ENCODE data around the gene XXYLT1.

XXYLT1 gene

DNA sequence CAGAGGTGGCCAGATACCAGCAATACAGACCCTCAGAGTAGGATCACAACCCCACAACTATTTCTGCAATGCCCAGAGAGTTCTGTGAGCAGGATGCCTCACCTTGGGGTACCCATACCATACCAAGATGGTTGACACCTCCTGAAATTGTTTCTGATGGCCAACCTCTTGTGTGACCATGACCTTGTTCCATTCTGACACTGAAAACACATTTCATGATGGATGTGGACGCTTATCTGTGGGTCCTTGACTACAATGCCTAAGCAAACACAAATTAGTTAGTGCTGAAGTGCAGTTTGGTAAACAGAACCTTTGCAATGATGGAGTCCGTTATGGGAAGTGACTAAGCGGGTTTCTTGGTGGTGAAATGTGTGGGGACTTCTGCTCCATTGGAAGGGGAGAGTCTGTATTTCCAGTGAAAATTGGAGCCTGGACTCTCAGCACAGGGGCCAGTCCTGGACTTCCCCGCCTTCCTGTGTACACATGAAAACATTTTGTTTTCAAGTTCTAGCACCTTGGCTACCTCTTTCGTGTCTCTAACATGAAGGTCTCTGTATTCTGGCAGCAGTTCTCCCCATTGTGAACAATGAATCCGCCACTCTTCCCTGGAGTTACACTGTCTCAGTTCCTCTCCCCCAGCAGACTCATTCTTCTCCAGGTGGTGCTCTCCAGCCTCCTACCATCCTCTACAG is 106.2 kb downstream of the XXYLT1 start:
- no peak for DNase-seq

DNA sequence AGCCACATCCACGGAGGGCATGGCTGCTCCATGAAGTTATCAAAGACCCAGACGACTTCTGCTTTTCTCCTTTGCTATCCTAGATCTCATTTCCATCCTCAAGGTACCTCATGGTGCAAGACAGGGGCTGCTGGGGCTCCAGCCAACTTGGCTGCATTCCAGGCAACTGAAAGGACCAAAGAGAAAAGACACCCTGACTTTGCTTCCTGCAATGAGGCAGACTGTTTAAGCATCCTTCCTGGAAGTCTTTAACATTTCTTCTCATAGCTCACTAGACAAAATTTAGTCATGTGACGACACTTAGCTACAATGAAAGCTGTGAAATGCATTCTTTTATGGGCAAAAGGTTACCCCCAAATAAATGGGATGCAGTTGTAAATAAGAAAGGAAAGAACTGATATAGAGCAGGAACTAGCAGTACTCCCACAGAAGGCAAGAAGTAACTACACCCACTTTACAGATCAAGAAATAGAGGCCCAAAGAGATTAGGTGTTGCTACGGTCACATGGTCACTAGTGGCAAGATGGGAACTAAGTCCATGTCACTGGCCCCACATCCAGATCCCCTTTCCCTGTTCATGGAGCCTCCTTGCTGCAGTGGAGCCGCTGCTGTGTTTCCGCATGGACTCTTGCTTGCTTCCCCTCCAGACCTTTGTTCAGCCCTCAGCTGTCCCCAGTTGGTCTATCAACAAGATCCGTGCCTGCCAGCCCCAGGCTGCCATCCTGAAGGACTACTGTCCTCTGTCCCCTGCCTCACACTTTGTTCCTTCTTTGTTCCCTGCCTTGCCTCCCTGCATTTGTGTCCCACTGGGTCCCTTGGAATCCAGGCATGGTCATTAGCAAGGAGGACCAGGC is 107.0 kb downstream of the XXYLT1 start:
- DNase-seq = no peak

DNA sequence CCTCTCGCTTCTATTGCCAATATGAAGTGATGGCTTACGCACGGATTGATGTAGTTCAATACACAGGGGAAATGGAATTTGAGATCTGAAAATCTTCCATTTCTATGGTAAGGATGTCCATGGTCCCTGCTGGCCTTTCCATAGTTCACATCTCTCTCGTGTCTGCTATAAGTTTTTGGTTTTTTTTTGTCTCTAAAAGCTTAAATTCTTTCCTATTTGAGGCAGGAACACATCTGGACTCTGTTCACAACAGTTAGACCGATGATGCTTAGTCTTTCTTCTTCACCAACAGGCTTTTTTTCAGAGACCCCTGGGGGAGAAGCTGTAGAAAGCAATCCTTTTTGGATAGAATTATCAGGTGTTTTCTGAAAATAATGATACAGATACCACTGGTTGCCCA is 108.1 kb downstream of the XXYLT1 start:
- DNase-seq = no peak

DNA sequence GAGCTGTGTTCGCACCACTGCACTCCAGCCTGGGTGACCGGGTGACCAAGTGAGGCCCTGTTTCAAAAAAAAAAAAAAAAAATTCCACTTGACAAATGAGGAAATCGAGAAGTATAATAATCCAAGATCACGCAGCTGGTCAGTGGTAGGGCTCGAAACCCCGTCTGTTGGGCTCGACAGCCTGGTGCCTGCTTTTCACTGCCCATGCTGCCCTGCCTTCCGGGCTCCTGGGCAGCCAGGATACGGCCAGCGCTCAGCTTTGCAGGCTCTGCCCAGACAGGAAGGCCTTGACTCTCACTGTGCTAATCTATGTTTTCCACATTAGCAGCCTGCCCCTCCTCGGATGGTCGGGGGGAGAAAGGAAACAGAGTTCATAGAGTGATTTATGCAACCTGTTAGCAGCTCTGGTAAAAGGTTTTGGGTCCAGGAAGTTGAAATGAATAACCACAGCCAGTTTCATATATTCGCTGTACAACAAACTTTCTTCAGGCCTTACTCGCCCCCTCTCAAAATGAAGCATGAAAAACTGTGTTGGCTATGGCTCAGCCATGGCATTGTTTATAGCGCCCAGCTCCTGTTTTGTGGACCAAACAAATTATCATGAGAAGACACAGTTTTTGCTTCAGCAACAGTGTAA is 108.8 kb downstream of the XXYLT1 start:
- peak; percentile 76 for DNase-seq

DNA sequence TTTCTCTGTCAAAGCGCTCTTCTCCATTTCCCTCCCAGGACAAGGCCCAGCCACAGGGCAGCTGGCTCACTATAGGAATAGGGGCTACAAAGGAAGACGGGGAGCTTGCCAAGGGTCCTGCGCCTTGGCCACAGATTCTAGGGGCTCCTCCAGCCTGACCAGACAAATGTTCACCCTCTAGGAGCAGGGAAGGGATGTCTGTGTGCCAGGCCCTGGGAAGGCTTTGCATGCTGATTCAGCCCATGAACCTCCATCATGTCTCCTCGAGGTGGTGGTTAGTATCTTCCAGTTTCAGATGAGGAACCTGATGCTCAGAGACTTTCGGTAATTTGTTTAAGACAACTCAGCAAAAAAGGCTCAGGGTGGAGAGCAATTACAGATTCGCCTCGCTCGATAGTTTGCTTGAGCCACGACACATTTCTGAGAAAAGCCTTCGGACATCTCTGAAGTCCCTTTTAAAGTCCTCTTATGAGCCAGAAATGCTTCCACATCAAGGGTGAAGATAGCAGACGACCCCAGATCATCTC is 110.0 kb downstream of the XXYLT1 start:
- DNase-seq = no peak

DNA sequence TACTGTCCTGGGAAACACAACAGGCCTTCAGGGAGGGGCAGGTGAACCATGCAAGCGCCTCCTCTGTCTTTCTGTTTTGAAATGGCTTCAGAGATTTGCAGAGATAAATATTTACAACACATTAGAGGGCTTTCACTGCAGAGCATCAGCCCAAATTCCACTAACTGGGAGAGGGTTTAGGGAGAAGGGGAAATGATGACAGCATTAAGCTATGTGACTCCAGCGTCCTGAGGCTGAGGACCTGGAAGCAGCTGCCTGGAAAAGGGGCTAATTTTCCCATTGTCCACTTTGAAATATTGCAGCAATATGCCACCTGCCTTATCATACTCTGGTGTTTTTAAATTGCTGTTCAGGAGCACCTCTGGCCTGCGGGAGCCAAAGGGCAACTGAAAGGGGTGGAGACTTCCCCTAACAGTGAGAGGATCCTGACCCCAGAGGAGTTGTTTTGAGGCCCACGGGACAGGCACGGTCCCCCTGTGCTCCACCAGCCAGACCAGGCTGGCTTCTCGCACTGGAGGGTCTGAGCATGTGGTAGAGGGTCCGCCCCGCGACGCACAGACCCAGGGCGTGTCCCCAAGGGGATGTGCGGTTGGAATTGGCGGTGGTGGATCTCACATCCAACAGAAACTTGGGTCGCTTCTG is 110.6 kb downstream of the XXYLT1 start:
- DNase-seq = no peak

DNA sequence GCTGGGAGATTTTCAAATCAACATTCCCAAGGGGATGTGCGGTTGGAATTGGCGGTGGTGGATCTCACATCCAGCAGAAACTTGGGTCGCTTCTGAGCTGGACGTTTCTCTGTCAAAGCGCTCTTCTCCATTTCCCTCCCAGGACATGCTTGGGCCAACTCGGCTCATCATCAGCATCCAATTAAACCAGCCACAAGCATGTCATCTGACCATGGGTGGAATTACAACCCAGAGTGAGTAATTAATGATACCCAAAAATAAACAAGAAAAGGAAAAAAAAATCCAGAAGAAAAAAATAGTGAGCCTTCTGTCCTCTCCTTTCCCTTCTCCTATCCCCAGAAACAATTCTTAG is 111.2 kb downstream of the XXYLT1 start:
- DNase-seq = no peak

DNA sequence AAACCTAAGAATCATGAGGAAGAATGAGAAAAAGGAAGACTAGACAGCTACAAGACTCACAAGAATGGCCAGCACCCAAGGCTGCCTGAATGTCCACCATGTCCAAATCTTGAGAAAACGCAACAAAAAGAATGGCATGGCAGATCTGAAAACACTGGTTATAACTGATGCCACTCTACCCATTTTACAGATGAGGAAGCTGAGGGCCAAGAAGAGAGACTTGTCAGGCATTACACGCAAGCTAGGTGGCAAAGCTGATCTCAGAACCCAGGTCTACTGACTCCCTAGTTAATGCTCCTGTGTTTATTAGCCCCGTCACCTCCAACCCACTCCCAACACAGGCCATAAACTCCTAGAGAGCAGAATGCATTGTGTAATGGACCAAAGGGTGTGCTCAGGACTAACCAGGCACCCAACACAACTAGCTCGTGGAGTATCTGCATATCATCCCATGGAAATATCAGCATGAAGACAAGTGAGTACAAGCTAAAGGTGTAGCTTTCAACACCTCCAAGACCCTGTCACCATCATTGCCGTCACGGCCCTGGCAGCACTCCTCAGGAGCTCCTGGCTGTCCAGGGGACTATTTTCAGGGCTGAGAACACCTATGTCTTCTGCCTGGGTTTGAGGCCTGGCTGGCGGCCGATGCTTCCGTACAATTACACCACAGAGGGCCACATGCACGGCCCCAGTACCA is 111.7 kb downstream of the XXYLT1 start:
- DNase-seq = no peak

DNA sequence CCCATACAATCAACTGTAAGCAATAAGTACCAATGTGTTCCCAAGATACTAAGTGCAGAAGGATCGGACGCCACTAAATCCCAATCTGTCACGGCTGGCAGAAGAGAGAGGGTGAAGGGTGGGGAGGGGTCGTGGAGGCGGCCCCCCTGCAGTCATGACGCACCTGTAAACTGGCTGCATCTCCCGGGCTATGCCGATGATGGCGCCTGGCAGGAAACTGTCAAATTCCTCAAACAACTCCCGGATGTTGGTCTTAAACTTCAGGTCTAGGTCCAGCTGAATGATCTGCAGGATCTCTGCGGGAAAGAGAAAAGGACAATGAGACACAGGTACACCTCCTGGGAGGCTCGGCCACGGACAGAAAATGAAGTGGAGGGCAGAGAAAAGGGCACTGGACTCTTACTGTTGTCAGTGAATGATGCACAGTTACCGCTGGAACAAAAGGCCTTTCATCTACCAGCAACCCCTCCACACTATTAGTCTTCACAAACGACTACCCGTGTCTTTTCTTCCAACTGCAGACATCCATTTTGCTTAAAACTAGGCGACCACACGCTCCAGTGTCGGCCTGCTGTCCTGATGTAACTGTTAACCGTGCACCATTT is 114.6 kb downstream of the XXYLT1 start:
- DNase-seq = no peak

DNA sequence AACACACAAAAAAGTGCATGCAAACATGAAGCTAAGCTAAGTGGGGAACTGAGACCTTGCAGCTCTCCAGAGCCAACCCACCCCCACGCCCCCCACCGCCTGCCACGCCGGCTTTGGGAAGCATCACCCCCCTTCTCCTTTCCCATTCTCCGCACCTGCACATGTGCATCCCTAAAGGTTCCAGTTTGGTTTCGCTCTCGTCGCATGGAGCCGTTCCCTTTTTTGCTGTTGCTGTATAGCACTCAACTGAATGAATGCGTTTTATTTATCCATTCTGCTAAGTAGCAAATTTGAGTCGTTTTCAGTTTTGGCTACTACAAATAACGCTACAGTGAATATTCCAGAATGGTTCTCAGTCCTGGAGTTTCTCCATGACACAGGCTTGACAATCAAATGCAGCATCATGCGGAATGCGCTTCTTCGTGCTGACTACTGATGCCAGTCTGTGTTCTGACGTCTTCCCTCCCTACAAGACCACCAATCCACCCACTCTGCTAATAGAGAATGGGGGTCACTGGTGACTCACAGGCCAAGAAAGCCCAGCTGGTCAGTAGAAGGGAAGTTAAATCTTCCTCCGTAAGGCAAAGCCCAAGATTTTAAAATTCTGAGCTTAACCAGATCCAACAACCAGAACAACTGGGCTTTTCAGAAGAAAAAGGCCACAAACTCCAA is 115.3 kb downstream of the XXYLT1 start:
- no peak for DNase-seq

DNA sequence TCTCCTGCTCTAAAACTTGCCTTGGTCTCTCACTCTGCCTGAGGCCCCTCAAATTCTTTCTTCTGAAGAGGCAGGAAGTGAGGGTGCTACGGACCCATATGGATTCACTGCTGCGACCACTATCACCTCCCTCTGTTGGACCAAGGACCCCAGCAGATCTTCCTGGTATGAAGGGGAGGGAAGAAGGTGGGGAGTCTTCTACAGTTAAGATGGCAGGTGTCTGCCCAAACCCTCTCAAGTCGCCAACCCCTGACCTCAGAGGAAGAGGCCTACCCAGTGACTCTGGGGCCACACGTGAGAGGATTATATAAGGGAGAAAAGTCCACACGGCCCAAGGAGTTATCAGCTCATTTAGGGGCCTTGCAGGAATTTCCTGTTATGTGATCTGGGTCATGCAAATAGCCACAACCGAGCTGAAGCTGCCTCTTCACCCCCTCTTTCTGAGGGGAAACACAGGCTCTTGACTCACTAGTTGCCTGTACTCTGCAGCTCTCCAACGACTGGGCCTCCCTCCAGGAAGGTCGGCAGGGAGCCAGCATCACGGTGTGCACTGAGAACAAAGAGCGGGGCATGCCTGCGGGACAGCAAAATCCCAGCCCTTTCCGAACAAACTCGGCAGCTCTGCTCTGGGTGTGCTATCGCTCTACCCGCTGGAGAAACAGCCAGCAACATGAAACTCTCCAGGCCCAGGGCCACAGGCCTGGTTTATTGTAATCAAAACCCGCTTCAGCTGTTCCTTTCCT is 116.0 kb downstream of the XXYLT1 start:
- DNase-seq = peak; percentile 94

DNA sequence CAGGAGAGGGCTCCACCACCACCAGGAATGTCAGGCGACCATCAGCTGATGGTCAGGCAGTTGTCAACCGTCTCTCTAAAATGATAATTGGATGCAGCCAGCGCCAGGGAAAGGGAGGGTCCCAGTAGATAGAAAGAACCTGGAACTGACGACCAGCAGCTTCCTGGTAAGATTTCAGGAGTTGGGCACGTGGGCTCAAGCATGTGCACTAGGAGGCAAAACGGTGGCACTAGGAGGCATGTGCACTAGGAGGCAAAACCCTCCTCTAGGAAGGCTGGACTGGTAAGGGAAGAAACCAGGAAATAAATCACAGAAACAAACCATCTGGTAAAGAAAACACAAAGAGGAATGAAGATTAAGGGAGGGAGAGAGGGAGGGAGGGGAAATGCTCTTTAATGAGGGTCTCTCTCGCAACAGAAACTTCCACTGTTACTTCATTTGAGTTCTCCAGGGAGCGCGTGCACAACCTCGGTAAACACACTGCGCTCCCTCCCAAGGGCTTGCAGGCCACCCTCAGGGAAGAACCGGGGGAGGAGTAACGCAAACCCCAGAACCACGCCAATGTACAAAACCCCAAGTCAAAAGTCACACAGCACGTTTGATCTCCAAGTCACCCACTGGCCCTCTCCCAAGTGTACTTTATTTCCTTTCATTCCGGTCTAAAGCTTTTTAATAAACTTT is 116.7 kb downstream of the XXYLT1 start:
- DNase-seq = no peak

DNA sequence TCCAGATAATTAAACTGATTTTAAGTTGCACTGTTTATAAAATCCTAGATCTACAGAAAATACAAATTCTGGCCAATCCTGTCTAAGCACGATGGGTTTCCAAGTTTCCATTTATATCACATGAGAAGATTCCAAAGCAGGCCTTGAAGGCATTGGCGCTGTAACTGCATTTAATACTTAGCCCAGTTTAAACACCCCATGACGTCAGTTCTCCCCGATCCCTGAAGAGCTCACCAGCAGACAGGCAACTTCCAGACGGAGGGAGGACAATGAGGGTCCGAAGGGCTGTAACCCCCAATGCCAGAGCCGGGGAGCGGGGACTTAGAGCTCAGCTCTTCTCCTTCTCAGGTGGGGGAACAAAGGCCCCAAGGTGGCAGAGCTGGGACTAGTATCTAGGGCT is 117.3 kb downstream of the XXYLT1 start:
- no peak for DNase-seq

DNA sequence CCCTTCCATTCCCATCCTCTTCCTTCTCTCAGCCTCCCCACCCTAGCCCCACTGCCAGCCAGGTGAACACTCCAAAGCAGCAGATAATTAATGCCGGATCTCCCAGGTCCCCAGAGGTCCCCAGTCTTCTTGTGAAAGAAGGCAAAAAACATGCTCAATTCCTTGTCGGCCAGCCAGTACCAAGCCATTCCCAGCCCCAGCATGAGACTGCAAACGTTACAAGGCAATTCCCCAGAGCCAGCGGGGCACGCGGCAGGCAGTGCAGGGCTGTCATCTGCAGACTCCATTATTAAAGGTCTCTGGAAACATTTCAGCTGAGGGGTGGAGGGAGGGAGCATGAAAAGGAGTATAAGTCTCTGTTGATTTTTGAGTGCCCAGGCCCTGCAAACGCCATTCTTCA is 117.8 kb downstream of the XXYLT1 start:
- peak; percentile 69 for DNase-seq

DNA sequence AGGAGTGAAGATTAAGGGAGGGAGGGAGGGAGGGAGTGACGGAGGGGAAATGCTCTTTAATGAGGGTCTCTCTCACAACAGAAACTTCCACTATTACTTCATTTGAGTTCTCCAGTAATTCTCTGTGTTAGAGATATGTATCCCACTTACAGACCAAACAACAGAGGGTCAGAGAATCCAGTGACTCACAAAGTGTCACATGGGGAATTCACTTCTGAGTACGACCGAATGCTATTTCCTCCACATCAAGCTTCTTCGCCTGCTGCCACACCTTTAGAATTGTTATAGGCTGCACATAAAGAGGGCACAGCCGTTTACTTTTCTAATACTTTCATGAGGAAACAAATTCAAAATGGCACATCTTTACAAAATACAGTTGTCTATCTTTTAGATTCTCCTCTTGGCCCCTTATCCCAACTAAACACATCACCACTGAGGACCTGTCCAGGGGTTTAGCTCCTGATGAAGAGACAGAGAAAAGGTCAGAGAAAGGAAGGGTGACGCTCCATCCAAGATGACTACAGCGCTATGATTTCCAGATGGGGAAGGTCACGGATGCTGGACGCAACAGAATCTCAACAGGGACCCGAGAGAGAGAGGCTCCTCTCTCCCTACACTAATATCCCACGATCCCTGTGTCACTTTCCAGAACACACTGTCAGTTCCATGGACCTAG is 119.0 kb downstream of the XXYLT1 start:
- DNase-seq = no peak

DNA sequence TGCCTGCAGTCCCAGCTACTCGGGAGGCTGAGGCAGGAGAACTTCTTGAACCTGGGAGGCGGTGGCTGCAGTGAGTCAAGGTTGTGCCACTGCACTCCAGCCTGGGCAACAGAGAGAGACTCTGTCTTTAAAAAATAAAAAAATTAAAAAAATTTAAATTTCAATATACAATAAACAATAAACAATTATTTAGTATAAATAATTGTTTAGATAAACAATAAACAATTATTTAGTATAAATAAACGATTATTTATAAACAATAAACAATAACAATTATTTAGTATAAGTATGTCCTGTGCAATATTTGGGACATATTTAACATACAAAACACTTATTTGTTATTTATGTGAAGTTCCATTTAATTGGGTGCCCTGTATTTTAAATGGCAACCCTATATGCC is 119.6 kb downstream of the XXYLT1 start:
- DNase-seq = no peak

DNA sequence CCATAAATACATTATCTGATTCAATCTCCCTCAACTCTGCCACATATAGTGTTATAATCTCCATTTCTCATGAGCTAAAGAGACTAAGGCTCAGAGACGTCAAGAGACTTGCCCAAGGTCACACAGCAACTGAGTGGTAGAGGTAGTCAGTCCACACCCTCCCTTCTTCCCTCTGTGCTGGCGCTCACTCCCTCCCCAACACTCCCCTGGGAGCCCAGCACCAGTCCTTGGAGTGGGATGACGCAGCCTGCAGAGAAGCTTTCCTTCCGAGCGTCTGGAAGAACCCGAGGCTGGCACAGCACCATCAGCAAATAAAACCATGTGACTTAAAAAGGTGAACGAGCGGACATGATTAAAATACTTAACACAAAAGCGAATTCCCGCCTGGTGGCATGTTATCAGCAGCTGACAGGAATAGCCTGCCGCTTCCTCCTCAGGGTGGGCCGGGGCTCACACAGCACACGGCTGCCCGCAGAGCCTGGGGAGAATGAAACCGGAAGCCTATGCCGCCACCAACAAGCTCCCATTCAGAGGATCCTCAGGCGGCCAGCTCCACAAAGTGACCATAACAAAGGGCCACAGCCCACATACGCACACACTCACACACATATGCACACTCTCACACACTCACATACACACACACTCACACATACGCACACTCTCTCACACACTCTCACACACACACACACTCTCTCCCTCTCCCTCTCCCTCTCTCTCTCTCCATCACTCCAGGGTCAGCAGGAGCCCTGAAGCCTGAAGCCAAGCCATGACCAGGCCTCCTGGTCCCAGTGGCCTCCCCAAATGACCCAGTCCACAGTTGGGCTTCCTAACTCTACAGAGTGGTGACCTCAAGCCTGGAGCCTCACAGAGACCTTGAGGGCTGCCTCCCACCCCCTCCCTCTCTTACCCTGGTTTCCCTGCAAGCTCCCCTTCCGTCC is 120.5 kb downstream of the XXYLT1 start:
- DNase-seq = peak; percentile 51

DNA sequence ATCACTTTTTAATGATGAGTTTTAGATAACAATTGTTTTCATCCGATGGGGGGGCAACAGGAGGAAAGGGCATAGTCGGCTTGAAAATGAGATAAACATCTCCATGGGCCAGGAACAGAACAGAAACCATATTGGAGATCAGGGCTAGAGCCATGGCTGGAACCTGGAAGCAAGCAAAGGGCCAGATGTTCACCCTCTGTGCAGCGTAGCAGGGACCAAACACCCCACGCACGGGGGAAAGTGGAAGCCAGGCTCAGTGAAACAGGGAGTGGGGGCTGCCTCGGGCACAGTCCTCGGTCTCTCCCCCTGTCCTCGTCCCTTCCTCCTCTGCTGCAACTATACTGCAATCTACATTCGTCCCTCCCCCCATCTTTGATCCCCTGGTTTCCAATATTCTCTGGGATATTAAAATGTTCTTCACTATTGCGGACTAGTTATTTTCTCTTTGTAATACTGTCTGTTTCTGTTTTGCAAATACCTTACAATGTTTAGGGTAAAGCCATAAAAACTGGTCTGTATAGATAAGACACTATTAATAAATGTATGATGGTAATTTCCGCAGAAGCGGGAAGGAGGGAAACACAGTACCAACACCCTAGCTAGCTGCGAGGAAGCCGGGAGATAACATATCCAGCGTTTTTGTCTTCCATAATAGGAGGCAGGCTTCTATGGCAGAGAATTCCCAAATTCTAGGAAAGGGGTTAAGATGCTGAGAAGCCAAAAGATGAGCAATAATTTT is 121.5 kb downstream of the XXYLT1 start:
- DNase-seq = no peak
